ENCODE measurements around the gene ZNF511.
A peak's percentile ranks its signal among the peaks of the same experiment; 100 is the strongest.

The ZNF511 gene

GRCh38 chr10:133324198-133324792 lies 15.6 kb downstream of the ZNF511 start (continued):
- TF ChIP-seq ZNF341 (tag by site-specific recombination; IDR thresholded peaks at IDR 0.05; ENCODE audit: low read depth) (peak; percentile 76), ZNF473 (tag by site-specific recombination; IDR thresholded peaks at IDR 0.05) (no peak), ZFP37 (tag by site-specific recombination; IDR thresholded peaks at IDR 0.05) (no peak), OSR2 (tag by site-specific recombination; IDR thresholded peaks at IDR 0.05) (no peak), ZNF169 (tag by site-specific recombination; IDR thresholded peaks at IDR 0.05) (no peak), MEIS1 (CRISPR knock-in tag; IDR thresholded peaks at IDR 0.05; ENCODE audit: borderline replicate concordance) (no peak), ZFP3 (tag by site-specific recombination; IDR thresholded peaks at IDR 0.05; ENCODE audit: low read depth) (no peak), SP3 (tag by site-specific recombination; IDR thresholded peaks at IDR 0.05) (peak; percentile 35; the same call in 1 of the 2 replicates), ZNF280C (tag by site-specific recombination; IDR thresholded peaks at IDR 0.05) (no peak), SCRT1 (tag by site-specific recombination; IDR thresholded peaks at IDR 0.05; ENCODE audit: borderline replicate concordance) (no peak), BCL6B (tag by site-specific recombination; IDR thresholded peaks at IDR 0.05) (no peak), ZNF449 (tag by site-specific recombination; IDR thresholded peaks at IDR 0.05) (0 out of 2 replicates have a peak, but pooled peaks have one; percentile 26), ZNF184 (tag by site-specific recombination; IDR thresholded peaks at IDR 0.05) (no peak), INSM2 (tag by site-specific recombination; IDR thresholded peaks at IDR 0.05) (no peak), ZIC2 (tag by site-specific recombination; IDR thresholded peaks at IDR 0.05) (peak; percentile 55; the same call in 1 of the 2 replicates), HOXC10 (CRISPR knock-in tag; IDR thresholded peaks at IDR 0.05) (no peak), ZNF501 (tag by site-specific recombination; IDR thresholded peaks at IDR 0.05) (no peak), ZNF548 (tag by site-specific recombination; IDR thresholded peaks at IDR 0.05) (no peak), ZNF155 (tag by site-specific recombination; IDR thresholded peaks at IDR 0.05) (no peak), KLF1 (tag by site-specific recombination; IDR thresholded peaks at IDR 0.05) (peak; percentile 59), ZNF639 (tag by site-specific recombination; IDR thresholded peaks at IDR 0.05) (no peak), ZNF366 (tag by site-specific recombination; conservative IDR thresholded peaks at IDR 0.05) (no peak), RBAK (tag by site-specific recombination; IDR thresholded peaks at IDR 0.05) (no peak), ZNF223 (tag by site-specific recombination; IDR thresholded peaks at IDR 0.05) (no peak), ZXDB (tag by site-specific recombination; IDR thresholded peaks at IDR 0.05) (no peak), ZEB2 (tag by site-specific recombination; IDR thresholded peaks at IDR 0.05) (no peak), ZBTB48 (tag by site-specific recombination; IDR thresholded peaks at IDR 0.05) (no peak), KLF9 (tag by site-specific recombination; IDR thresholded peaks at IDR 0.05; ENCODE audit: low read depth) (peak; percentile 68), ZFHX2 (tag by site-specific recombination; conservative IDR thresholded peaks at IDR 0.05) (no peak), GLI2 (tag by site-specific recombination; IDR thresholded peaks at IDR 0.05; ENCODE audit: borderline replicate concordance, low read depth) (no peak), GLIS2 (tag by site-specific recombination; IDR thresholded peaks at IDR 0.05) (peak; percentile 29; the same call in 1 of the 2 replicates), ZNF560 (tag by site-specific recombination; IDR thresholded peaks at IDR 0.05; ENCODE audit: borderline replicate concordance) (no peak)

Measured in HEK293 (cell line).